ENCODE results near the gene ARHGAP19.

Gene ARHGAP19

GRCh38 chr10:97336942-97337831, 44.8 kb upstream of the ARHGAP19 start:
- H3K9ac ChIP-seq (ENCODE audit: low read length): no peak overlapping the region
- no peak overlapping the region for H3K4me3 ChIP-seq (ENCODE audit: low read length)
- peaks cover 10% of the 10 kb centered on the region for H3K79me2 ChIP-seq (ENCODE audit: low read length)
- no peak overlapping the region for H3K27ac ChIP-seq (ENCODE audit: low read length)
- H3K27me3 ChIP-seq (replicated peaks; ENCODE audit: insufficient read depth, low read length): peaks cover 29% of the 10 kb centered on the region
- H3F3A ChIP-seq (ENCODE audit: insufficient read depth, low read length): no peaks in the 10 kb centered on the region
- H3K4me2 ChIP-seq (ENCODE audit: low read depth, low read length): no peak overlapping the region
- DNase-seq: no peak
- TF ChIP-seq EZH2 (optimal IDR thresholded peaks at IDR 0.05; ENCODE audit: low read depth, low read length): no peak
- TF ChIP-seq CTCF (IDR thresholded peaks at IDR 0.05; ENCODE audit: low read length): no peak
- no peak for TF ChIP-seq EZH2phosphoT487 (IDR thresholded peaks at IDR 0.05; ENCODE audit: low read length)
- H4K20me1 ChIP-seq (ENCODE audit: insufficient read depth, low read length): no peaks in the 10 kb centered on the region
- H3K36me3 ChIP-seq (replicated peaks; ENCODE audit: insufficient read depth, low read length): no peaks in the 10 kb centered on the region
- H3K4me1 ChIP-seq (ENCODE audit: low read length): peaks cover 7% of the 10 kb centered on the region; the same call in 1 of the 2 replicates
- H2AFZ ChIP-seq (ENCODE audit: low read length): no peak overlapping the region
- no peaks in the 10 kb centered on the region for H3K9me3 ChIP-seq (replicated peaks; ENCODE audit: insufficient read depth, low read length)
- H3K9me2 ChIP-seq (replicated peaks; ENCODE audit: insufficient read depth, low read length): no peaks in the 10 kb centered on the region

- no peaks in the 10 kb centered on the region for H3K9me2 ChIP-seq (replicated peaks; ENCODE audit: insufficient read depth, low read length)
- peaks cover 10% of the 10 kb centered on the region for H3K79me2 ChIP-seq (ENCODE audit: low read length)
- H3K27me3 ChIP-seq (replicated peaks; ENCODE audit: insufficient read depth, low read length): peaks cover 29% of the 10 kb centered on the region
- DNase-seq: no peak
- no peaks in the 10 kb centered on the region for H3F3A ChIP-seq (ENCODE audit: insufficient read depth, low read length)
- H3K4me2 ChIP-seq (ENCODE audit: low read depth, low read length): no peak overlapping the region
- H4K20me1 ChIP-seq (ENCODE audit: insufficient read depth, low read length): no peaks in the 10 kb centered on the region
- TF ChIP-seq CTCF (IDR thresholded peaks at IDR 0.05; ENCODE audit: low read length) (no peak), EZH2phosphoT487 (IDR thresholded peaks at IDR 0.05; ENCODE audit: low read length) (no peak), EZH2 (optimal IDR thresholded peaks at IDR 0.05; ENCODE audit: low read depth, low read length) (no peak)
- no peak overlapping the region for H3K9ac ChIP-seq (ENCODE audit: low read length)
- H3K4me3 ChIP-seq (ENCODE audit: low read length): no peak overlapping the region
- peaks cover 7% of the 10 kb centered on the region; the same call in 1 of the 2 replicates for H3K4me1 ChIP-seq (ENCODE audit: low read length)
- H3K9me3 ChIP-seq (replicated peaks; ENCODE audit: insufficient read depth, low read length): no peaks in the 10 kb centered on the region
- H2AFZ ChIP-seq (ENCODE audit: low read length): no peak overlapping the region
- H3K36me3 ChIP-seq (replicated peaks; ENCODE audit: insufficient read depth, low read length): no peaks in the 10 kb centered on the region
- no peak overlapping the region for H3K27ac ChIP-seq (ENCODE audit: low read length)
Measured at GRCh38 chr10:97336446-97336845, 44.0 kb upstream of the ARHGAP19 start.

GRCh38 chr10:97336006-97336405, 43.6 kb upstream of the ARHGAP19 start:
- TF ChIP-seq CTCF (IDR thresholded peaks at IDR 0.05; ENCODE audit: low read length) (no peak), EZH2phosphoT487 (IDR thresholded peaks at IDR 0.05; ENCODE audit: low read length) (no peak), EZH2 (optimal IDR thresholded peaks at IDR 0.05; ENCODE audit: low read depth, low read length) (no peak)
- Histone ChIP-seq H3K4me2 (ENCODE audit: low read depth, low read length) (no peak overlapping the region), H2AFZ (ENCODE audit: low read length) (no peak overlapping the region), H3K36me3 (replicated peaks; ENCODE audit: insufficient read depth, low read length) (no peaks in the 10 kb centered on the region), H3K79me2 (ENCODE audit: low read length) (peaks cover 10% of the 10 kb centered on the region), H3K4me1 (ENCODE audit: low read length) (peaks cover 7% of the 10 kb centered on the region; the same call in 1 of the 2 replicates), H3K9me2 (replicated peaks; ENCODE audit: insufficient read depth, low read length) (no peaks in the 10 kb centered on the region), H3K9me3 (replicated peaks; ENCODE audit: insufficient read depth, low read length) (no peaks in the 10 kb centered on the region), H3K4me3 (ENCODE audit: low read length) (no peak overlapping the region), H3K9ac (ENCODE audit: low read length) (no peak overlapping the region), H4K20me1 (ENCODE audit: insufficient read depth, low read length) (no peaks in the 10 kb centered on the region), H3K27me3 (replicated peaks; ENCODE audit: insufficient read depth, low read length) (peaks cover 29% of the 10 kb centered on the region), H3K27ac (ENCODE audit: low read length) (no peak overlapping the region), H3F3A (ENCODE audit: insufficient read depth, low read length) (no peaks in the 10 kb centered on the region)
- no peak for DNase-seq
